HUES64 (cell line): ENCODE data around the gene CDH23.

Source experiments
- H3K27ac ChIP-seq: 2 replicates; pipeline ENCODE4 v1.7.0; 2013; ENCODE audit warnings: low read depth, low read length, inconsistent platforms
- H3K27me3 ChIP-seq: 2 replicates; pipeline ENCODE4 v1.6.1; 2013; ENCODE audit warnings: mild to moderate bottlenecking, low read length; ENCODE audit not compliant: insufficient read depth
- H3K36me3 ChIP-seq: 2 replicates; pipeline ENCODE4 v1.6.1; 2013; ENCODE audit warnings: mild to moderate bottlenecking, low read length; ENCODE audit not compliant: insufficient read depth
- H3K4me1 ChIP-seq: 2 replicates; pipeline ENCODE4 v1.6.1; 2013; ENCODE audit warnings: mild to moderate bottlenecking, low read length, moderate library complexity; ENCODE audit not compliant: insufficient read depth
- H3K4me3 ChIP-seq: 2 replicates; pipeline ENCODE4 v1.5.1; 2013; ENCODE audit warnings: mild to moderate bottlenecking, low read length, moderate library complexity
- H3K9ac ChIP-seq: 2 replicates; pipeline ENCODE4 v1.6.1; 2013; ENCODE audit warnings: mild to moderate bottlenecking, low read depth, low read length
- H3K9me3 ChIP-seq: 2 replicates; pipeline ENCODE4 v1.6.1; 2013; ENCODE audit warnings: low read depth, low read length; ENCODE audit not compliant: insufficient read depth
- WGBS: fragments of 150-250, 120-280 bp; methylation state at CpG from one replicate; pipeline ENCODE4 v1.1.7; 2013; ENCODE audit warnings: missing lambda C conversion rate; 5-methylcytosine and 5-hydroxymethylcytosine counted together

Gene CDH23

DNA sequence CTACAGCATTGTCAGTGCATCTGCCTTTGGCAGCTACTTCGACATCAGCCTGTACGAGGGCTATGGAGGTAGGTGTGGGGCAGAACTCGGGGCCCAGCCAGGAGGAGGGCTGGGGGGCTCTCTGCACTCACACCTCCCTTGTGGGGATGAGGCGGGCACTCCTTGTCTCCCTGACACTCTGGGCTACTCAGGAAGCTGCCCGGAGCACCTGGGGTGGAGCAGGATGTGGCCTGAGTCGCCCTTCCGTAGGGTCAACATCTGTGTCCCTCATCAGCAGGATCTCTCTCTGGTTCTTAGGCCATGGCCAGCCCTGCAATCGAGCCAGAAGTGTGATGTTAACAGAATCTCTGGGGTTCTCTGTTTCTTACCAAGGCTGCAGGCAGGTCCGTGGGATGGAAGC is 282.7 kb downstream of the CDH23 start:
- H3K27me3 ChIP-seq, result no peaks in the 10 kb centered on the region
- H3K36me3 ChIP-seq, result no peaks in the 10 kb centered on the region
- no peak overlapping the region for H3K27ac ChIP-seq
- no peaks in the 10 kb centered on the region for H3K9me3 ChIP-seq
- WGBS, result 89% methylated on average over 9 of the region's 9 CpGs
- no peaks in the 10 kb centered on the region for H3K4me1 ChIP-seq
- H3K4me3 ChIP-seq, result no peak overlapping the region
- no peak overlapping the region for H3K9ac ChIP-seq

DNA sequence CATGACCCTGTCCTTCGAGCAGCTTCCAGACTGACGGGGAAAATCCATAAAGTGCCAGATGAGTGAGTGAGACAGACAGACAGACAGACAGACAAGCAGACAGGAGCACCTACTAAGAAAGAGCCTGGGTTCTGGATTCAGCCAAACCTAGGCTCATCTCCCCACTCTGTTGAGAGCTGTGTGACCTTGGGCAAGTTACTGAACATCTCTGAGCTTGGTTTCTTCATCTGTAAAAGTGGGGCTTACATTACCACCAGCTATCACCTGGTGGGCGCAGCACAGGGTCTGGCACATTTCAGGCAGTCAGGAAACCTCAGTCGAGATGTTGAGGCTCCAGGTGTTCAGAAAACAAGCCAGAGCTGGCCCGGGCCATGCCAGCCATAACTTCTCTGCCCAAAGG is 285.3 kb downstream of the CDH23 start:
- Histone ChIP-seq H3K36me3 (no peaks in the 10 kb centered on the region), H3K27me3 (no peaks in the 10 kb centered on the region), H3K4me1 (peaks cover 12% of the 10 kb centered on the region), H3K4me3 (no peak overlapping the region), H3K9ac (no peak overlapping the region), H3K27ac (no peak overlapping the region), H3K9me3 (no peaks in the 10 kb centered on the region)
- 92% methylated on average over 5 of the region's 5 CpGs for WGBS

DNA sequence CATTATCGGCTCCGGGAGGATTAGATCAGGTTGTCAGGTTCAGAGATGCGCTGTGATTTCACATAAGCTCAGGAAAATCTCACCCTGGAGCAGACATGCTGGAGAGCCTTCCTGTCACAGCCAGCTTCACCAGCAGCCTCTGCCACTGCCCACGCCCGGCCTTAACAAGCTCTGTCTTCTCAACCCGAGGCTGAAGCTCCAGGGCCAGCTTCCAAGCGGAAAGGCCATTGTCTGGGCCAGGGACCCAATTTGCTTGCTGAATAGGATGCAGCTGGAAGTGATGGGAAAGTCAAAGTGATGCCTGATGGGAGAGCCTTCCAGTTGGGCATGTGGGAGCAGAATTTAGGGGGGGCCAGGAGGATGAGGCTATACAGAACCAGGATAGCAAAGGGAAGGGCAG is 286.6 kb downstream of the CDH23 start:
- no peak overlapping the region for H3K27ac ChIP-seq
- 88% methylated on average over 7 of the region's 7 CpGs for WGBS
- H3K4me1 ChIP-seq, result peaks cover 12% of the 10 kb centered on the region
- no peaks in the 10 kb centered on the region for H3K9me3 ChIP-seq
- no peak overlapping the region for H3K4me3 ChIP-seq
- no peak overlapping the region for H3K9ac ChIP-seq
- H3K27me3 ChIP-seq, result no peaks in the 10 kb centered on the region
- H3K36me3 ChIP-seq, result no peaks in the 10 kb centered on the region

DNA sequence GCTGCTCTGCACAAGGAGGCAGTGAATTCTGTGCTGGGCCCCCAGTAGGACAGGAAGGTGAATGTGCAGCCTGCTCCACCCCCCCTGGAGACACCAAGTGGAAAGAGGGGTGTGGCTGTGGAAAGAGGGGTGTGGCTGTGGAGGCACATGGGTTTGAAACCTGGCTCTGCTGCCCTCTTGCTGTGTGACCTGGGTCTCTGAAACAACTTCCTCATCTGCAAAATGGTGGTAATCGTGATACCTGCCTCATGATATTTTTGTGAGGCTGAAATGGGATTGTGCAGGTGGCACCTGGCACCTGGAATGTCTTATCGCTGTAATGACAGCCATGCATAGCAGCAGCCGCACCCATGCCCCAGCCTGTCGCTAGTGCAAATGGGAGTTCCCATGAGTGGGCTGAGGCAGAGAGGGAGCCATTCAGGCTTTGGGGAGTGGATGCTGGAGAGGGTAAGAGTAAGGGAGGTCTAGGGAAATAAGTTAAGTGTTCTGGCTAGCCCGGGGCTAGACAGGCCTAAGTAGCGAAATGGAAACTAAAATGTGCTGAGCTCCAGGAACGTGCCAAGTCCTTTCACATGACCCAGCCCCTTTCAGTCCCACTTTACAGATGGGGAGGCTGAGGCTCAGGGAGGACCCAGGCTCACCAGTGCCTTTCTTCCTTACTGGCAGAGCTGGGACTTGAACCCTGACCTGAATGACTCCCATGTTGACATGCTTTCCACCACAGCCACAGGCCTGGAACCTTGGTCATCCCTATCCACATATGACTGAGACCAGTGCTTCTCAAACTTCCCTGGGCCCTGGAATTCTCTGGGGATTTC is 287.8 kb downstream of the CDH23 start:
- WGBS, result 91% methylated on average over 7 of the region's 7 CpGs
- Histone ChIP-seq H3K9me3 (no peaks in the 10 kb centered on the region), H3K4me1 (peaks cover 12% of the 10 kb centered on the region), H3K27ac (no peak overlapping the region), H3K36me3 (no peaks in the 10 kb centered on the region), H3K27me3 (no peaks in the 10 kb centered on the region), H3K4me3 (no peak overlapping the region), H3K9ac (no peak overlapping the region)

DNA sequence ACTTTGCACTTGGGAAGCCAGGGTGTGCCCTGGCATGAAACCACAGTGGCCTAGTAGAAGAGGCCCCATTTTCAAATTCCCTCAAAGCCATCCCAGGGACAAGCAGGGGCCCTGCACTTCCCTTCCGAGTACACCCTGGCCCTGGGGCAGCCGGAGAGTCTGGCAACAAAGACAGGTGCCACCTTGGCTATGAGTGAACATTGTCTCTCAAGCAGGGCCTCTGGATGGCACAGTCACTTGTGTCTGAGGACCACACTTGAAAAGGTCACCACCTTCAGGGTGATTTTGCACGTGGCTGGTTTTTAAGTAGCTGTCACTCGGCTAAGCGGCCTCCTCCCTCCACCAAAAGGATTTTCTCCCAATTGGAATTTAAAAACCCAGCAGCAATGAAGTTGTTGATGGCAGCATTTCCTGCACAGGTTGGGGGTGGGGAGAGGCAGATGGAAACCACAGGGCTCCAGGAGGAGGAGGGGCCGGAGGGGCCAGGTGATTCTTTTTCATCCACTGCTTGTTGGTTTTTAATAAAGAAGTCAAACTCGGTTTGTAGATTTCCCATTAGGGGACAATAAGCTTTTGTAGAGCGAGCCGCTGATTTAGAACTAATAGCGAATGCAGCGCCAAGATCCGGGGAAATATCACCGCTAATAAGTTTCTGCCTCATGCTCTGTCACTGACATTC is 289.0 kb downstream of the CDH23 start:
- H3K4me3 ChIP-seq, result no peak overlapping the region
- H3K9me3 ChIP-seq, result no peaks in the 10 kb centered on the region
- 70% methylated on average over 13 of the region's 13 CpGs for WGBS

GRCh38 chr10:71687077-71687476 is 290.4 kb downstream of the CDH23 start:
- H3K27ac ChIP-seq, result no peak overlapping the region
- 82% methylated on average over 5 of the region's 5 CpGs for WGBS
- H3K4me3 ChIP-seq, result no peak overlapping the region
- H3K27me3 ChIP-seq, result no peaks in the 10 kb centered on the region
- peaks cover 12% of the 10 kb centered on the region for H3K4me1 ChIP-seq
- no peak overlapping the region for H3K9ac ChIP-seq
- H3K9me3 ChIP-seq, result no peaks in the 10 kb centered on the region
- H3K36me3 ChIP-seq, result no peaks in the 10 kb centered on the region

More for the DNA sequence above, 289.0 kb downstream of the CDH23 start:
- peaks cover 12% of the 10 kb centered on the region for H3K4me1 ChIP-seq
- H3K9ac ChIP-seq, result no peak overlapping the region
- no peaks in the 10 kb centered on the region for H3K27me3 ChIP-seq
- H3K36me3 ChIP-seq, result no peaks in the 10 kb centered on the region
- H3K27ac ChIP-seq, result no peak overlapping the region

DNA sequence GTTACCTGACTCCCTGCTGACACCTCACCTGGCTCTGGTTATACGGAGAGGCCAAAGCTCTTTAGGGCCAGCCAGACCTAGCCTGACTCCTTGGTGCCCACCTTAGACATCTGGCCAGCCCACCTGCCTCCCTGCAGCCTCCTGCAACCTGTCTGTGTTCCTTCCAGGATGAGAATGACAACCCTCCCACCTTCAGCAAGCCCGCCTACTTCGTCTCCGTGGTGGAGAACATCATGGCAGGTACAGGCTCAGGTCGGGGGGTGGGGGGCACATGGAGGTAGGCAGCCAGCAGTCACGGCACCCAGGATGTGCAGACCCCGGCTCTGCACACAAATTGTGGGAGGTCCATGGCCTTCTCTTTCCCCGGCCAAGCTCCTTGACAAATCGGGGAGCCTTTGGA is 290.8 kb downstream of the CDH23 start:
- Histone ChIP-seq H3K36me3 (no peaks in the 10 kb centered on the region), H3K27ac (no peak overlapping the region), H3K9me3 (no peaks in the 10 kb centered on the region), H3K9ac (no peak overlapping the region), H3K4me1 (peaks cover 12% of the 10 kb centered on the region), H3K4me3 (no peak overlapping the region), H3K27me3 (no peaks in the 10 kb centered on the region)
- 92% methylated on average over 9 of the region's 9 CpGs for WGBS

DNA sequence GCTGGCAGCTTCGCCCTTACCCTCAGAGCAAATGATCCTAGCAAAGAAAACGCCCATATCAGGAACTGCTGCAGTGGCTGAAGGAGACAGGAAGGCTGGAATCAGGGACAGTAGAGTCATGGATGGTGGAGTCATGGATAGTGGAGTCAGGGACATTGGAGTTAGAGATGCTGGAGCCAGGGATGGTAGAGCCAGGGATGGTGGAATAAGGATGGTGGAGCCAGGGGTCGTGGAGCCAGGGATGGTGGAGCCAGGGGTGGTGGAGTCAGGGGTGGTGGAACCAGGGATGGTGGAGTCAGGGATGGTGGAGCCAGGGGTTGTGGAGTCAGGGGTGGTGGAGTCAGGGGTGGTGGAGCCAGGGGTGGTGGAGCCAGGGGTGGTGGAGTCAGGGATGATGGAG is 291.5 kb downstream of the CDH23 start:
- whole genome bisulfite sequencing, result 94% methylated on average over 3 of the region's 3 CpGs
- Histone ChIP-seq H3K36me3 (no peaks in the 10 kb centered on the region), H3K4me3 (no peak overlapping the region), H3K9me3 (no peaks in the 10 kb centered on the region), H3K27me3 (no peaks in the 10 kb centered on the region), H3K9ac (no peak overlapping the region), H3K4me1 (peaks cover 12% of the 10 kb centered on the region), H3K27ac (no peak overlapping the region)

GRCh38 chr10:71690094-71690720 is 293.5 kb downstream of the CDH23 start:
- no peaks in the 10 kb centered on the region for H3K36me3 ChIP-seq
- no peak overlapping the region for H3K27ac ChIP-seq
- WGBS, result 88% methylated on average over 13 of the region's 13 CpGs
- no peaks in the 10 kb centered on the region for H3K9me3 ChIP-seq
- H3K9ac ChIP-seq, result no peak overlapping the region
- peaks cover 10% of the 10 kb centered on the region for H3K4me1 ChIP-seq
- no peaks in the 10 kb centered on the region for H3K27me3 ChIP-seq
- H3K4me3 ChIP-seq, result no peak overlapping the region

DNA sequence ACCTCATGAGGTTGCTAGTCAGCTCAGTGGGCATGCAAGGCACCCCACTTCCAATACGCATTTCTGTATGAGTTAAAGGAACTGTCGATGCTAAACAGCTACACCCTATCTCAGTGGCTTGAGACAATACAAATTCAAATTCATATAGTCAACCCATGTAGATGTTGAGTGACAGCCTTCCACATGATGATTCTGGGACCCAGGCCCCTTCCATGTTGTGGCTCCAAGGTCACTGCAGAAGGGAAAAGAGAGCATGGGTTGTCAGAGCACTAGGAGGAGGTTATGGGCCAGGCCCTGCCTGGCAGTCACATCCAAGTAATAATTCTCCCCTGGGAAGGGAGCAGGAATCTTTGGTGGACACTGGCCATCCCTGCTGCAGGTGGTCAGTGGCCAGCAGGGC is 294.7 kb downstream of the CDH23 start:
- H3K4me3 ChIP-seq, result no peak overlapping the region
- no peaks in the 10 kb centered on the region for H3K36me3 ChIP-seq
- H3K9me3 ChIP-seq, result no peaks in the 10 kb centered on the region
- H3K27me3 ChIP-seq, result no peaks in the 10 kb centered on the region
- H3K27ac ChIP-seq, result no peak overlapping the region
- no peaks in the 10 kb centered on the region for H3K4me1 ChIP-seq
- WGBS, result 100% methylated on average over 2 of the region's 2 CpGs
- no peak overlapping the region for H3K9ac ChIP-seq

GRCh38 chr10:71692598-71693306 is 296.0 kb downstream of the CDH23 start:
- H3K4me3 ChIP-seq, result no peak overlapping the region
- no peaks in the 10 kb centered on the region for H3K27me3 ChIP-seq
- 85% methylated on average over 7 of the region's 7 CpGs for WGBS
- no peaks in the 10 kb centered on the region for H3K36me3 ChIP-seq
- 0 out of 2 replicates have a peak, but pooled peaks cover 2% of the 10 kb centered on the region for H3K4me1 ChIP-seq
- no peaks in the 10 kb centered on the region for H3K9me3 ChIP-seq
- H3K27ac ChIP-seq, result no peak overlapping the region
- no peak overlapping the region for H3K9ac ChIP-seq
